Measurements from ENCODE around the gene C19orf33.
"Not testable (repeated sequence)": the region's sequence is repeated elsewhere in the genome, so short reads cannot be mapped to it uniquely, and the experiment has no call there.

C19orf33 gene

GRCh38 chr19:38303517-38304351, at the start of gene C19orf33:
TSS of gene C19orf33 (plus strand) at chr19:38304251. CDS start at chr19:38304262, 11 bp downstream.
- DNase-seq, result no peak

GRCh38 chr19:38255383-38256014, 48.6 kb upstream of the C19orf33 start:
- no peak for DNase-seq

- DNase-seq, result not testable (repeated sequence)
Observed at GRCh38 chr19:38261942-38262341, 42.1 kb upstream of the C19orf33 start.

GRCh38 chr19:38262585-38263268, 41.3 kb upstream of the C19orf33 start:
- DNase-seq, result no peak

GRCh38 chr19:38263689-38264485, 40.2 kb upstream of the C19orf33 start:
- DNase-seq, result peak; percentile 83

GRCh38 chr19:38264486-38265212, 39.4 kb upstream of the C19orf33 start, which contains the start of gene SPINT2:
TSS of gene SPINT2 (plus strand) at chr19:38264573. CDS start at chr19:38264893, 320 bp downstream.
- DNase-seq, result peak; percentile 7

- DNase-seq, result peak; percentile 32
Observed at GRCh38 chr19:38265213-38265861, 38.7 kb upstream of the C19orf33 start.

GRCh38 chr19:38265921-38266429, 38.1 kb upstream of the C19orf33 start:
- no peak for DNase-seq

GRCh38 chr19:38266981-38267597, 37.0 kb upstream of the C19orf33 start:
- DNase-seq, result no peak

GRCh38 chr19:38267761-38268483, 36.1 kb upstream of the C19orf33 start:
- no peak for DNase-seq

GRCh38 chr19:38268539-38268938, 35.5 kb upstream of the C19orf33 start:
- no peak for DNase-seq

- DNase-seq, result no peak
Observed at GRCh38 chr19:38270587-38271167, 33.4 kb upstream of the C19orf33 start.

GRCh38 chr19:38273499-38273898, 30.6 kb upstream of the C19orf33 start:
- DNase-seq, result no peak

GRCh38 chr19:38274739-38275138, 29.3 kb upstream of the C19orf33 start:
- no peak for DNase-seq

GRCh38 chr19:38276942-38277517, 27.0 kb upstream of the C19orf33 start:
- DNase-seq, result no peak

- DNase-seq, result no peak
Observed at GRCh38 chr19:38277549-38277948, 26.5 kb upstream of the C19orf33 start.

GRCh38 chr19:38277969-38278680, 25.9 kb upstream of the C19orf33 start:
- DNase-seq, result no peak

GRCh38 chr19:38278751-38279150, 25.3 kb upstream of the C19orf33 start:
- DNase-seq, result no peak

Data from inflammatory macrophage treated with lipopolysaccharide for 4 hours (primary cell).